ENCODE data around the gene ULBP2.

DNA sequence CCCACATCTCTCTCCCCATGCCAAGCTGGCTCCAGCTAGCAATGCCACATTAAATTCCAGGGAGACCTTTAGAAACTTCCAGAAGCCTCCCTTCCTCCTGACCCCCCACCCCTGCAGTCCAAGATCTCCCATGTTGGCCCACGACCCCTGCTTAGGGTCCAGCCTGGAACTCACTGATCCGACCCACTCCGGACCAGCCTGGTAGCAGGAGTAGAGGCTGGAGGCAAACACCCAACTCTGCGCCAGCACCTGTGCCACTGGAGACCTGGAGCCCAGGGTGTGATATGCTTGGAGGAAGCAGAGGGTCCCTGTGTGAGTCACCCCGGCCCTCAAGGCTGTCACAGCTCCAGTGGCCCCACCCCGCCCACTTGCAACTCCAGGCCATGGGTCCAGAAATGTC, 18.7 kb downstream of the ULBP2 start:
- TF ChIP-seq POLR2AphosphoS5 (IDR thresholded peaks at IDR 0.05; ENCODE audit: borderline replicate concordance, low read depth, low read length): no peak
- no peak for TF ChIP-seq EZH2 (IDR thresholded peaks at IDR 0.05)
